Fibroblast of pulmonary artery (primary cell): ENCODE results near the gene GPC3.

Experiments
- DNase-seq: peaks from one replicate; pipeline ENCODE4 v3.0.0-alpha.2; 2010; ENCODE audit warnings: low read depth
- H3K4me3 ChIP-seq: replicated peaks from 2 replicates; pipeline ENCODE4 v1.5.1; 2011; ENCODE audit warnings: low read depth, mild to moderate bottlenecking, control low read depth, low read length, moderate library complexity
- TF ChIP-seq, protein P1 (sequence below): IDR thresholded peaks from 2 replicates; pipeline ENCODE4 v1.5.1; 2011; ENCODE audit warnings: mild to moderate bottlenecking, control low read depth, low read length, inconsistent platforms; ENCODE audit errors: missing control alignments

Gene GPC3

DNA sequence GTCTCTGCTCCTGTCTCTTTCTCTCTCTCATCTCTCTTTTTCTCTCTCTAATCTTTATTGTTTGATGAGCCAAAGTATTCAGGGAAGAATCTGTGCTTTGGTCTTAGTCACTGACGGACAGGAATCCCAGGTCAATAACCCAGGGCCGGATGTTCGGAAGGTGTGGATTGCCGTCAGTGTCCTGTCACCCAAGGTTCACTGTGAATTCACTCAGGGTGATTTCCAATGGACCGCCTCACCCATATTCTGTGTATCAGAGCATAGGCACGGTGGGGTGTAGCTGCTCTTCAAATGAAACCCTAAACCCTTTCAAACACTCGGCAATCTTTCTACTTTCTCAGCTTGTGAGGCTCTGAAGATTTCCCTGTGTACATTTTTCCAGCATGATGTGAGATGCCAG, 425.5 kb downstream of the GPC3 start:
- TF ChIP-seq, protein P1, sequence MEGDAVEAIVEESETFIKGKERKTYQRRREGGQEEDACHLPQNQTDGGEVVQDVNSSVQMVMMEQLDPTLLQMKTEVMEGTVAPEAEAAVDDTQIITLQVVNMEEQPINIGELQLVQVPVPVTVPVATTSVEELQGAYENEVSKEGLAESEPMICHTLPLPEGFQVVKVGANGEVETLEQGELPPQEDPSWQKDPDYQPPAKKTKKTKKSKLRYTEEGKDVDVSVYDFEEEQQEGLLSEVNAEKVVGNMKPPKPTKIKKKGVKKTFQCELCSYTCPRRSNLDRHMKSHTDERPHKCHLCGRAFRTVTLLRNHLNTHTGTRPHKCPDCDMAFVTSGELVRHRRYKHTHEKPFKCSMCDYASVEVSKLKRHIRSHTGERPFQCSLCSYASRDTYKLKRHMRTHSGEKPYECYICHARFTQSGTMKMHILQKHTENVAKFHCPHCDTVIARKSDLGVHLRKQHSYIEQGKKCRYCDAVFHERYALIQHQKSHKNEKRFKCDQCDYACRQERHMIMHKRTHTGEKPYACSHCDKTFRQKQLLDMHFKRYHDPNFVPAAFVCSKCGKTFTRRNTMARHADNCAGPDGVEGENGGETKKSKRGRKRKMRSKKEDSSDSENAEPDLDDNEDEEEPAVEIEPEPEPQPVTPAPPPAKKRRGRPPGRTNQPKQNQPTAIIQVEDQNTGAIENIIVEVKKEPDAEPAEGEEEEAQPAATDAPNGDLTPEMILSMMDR = no peak
- DNase-seq = no peak
- no peak overlapping the region for H3K4me3 ChIP-seq

DNA sequence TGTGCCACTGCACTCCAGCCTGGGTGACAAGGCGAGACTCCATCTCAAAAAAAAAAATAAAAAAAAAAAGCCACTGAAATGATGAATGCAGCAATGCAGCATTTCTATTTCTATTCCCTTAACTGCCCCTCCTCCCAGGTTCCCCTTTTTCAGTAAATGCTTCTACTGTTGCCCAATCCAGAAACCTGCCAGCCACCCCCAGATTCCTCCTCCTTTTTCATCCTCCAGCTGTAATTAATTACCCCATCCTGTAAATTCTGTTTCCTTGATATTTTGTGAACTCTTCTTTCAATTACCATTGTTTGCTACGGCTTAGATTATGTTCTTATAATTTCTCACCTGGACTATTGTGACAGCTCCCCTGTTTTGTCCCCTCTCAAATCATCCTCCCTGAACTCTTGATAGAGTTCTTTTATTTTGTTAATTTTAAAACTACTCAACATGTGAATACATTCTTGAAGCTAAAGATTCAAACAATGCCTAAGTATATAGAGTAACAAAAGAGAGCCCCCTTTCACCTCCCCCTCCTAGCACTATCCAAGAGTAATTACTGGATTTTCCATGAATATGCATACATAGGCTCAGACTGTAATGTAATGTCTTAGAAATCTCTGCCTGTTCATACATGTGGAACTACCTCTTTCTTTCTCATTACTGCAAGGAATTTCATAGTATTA, 429.5 kb downstream of the GPC3 start:
- no peak overlapping the region for H3K4me3 ChIP-seq
- no peak for DNase-seq
- TF ChIP-seq, protein P1 = no peak

DNA sequence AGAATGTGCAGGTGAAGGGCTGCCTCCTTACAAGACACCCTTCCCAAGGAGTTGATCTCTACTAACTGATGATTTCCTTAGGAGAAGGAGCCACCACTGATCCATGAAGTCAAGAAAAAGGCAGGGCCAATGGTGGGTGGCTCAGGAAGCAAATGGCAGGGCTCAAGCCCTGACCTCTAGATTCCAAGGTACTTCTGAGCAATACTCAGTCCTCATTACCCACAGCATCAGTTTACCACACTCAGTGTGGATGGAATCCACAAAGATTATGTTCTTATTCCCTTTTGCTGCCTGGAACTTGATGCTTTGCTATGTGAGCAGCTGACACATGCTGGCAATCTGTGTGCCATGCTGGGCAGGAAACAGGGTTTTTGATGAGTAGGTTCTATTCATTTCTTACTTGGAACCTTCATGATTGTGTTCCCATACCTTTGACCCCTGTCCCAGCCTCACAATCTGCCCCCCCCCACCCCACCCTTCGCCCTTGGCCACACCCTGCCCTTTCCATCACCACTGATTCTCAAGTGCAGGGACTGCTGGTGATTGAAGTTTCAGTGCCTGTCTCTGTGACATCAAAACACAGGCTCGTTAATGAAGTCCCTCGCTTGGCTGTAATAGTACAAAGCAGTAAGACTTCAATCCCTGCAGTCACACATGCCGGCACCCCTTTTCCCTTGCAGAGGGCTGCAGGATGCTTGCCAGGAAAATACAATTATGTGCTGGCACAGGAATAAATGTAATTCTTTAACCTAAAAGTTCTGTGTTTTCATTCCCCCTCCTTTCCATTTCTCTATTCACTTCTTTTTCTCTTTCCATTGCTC, 434.5 kb downstream of the GPC3 start:
- no peak for DNase-seq
- no peak overlapping the region for H3K4me3 ChIP-seq
- TF ChIP-seq, protein P1 = no peak

DNA sequence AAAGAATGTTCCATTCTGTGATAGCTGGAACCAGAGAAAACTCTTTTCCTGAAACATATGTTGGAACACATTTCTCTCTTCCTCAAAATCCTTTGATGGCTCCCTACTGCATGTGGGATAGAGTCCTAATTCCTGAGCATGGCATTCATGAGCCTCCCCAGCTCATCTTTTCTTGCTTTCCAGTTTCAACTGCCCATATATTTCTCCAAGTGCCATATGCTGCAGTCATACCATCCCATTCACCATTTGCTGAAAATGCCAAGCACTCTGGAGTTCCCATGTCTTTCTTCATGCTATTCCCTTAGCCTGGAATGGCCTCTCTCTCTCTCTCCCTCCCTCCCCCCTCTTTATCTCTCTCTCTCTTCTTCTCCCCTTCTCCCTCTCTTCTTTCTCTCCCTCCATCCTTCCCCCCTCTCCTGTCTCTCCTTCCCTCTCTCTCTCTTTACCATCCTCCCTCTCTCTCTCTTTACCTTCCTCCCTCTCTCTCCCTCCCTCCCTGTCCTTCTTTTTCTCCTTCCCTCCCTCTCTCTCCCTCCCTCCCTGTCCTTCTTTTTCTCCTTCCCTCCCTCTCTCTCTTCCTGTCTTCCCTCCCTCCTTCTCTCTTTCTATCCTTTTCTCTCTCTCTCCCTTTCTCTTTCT, 436.0 kb downstream of the GPC3 start:
- no peak overlapping the region for H3K4me3 ChIP-seq
- TF ChIP-seq, protein P1 = no peak
- DNase-seq = no peak

DNA sequence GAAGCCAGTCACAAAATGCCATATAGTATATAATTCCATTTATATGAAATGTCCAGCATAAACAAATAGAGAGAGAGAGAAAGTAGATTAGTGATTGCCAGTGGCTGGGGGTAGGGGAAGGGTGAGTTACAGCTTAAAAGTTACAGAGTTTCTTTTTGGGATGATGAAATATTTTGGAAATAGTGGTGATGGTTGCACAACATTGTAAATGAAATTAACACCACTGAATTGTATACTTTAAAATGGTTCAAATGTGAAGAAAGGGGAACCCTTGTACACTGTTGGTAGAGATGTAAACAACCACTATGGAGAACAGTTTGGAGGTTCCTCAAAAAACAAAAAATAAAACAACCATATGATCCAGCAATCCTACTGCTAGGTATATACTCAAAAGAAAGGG, 439.0 kb downstream of the GPC3 start:
- no peak for DNase-seq
- TF ChIP-seq, protein P1 = no peak
- no peak overlapping the region for H3K4me3 ChIP-seq

DNA sequence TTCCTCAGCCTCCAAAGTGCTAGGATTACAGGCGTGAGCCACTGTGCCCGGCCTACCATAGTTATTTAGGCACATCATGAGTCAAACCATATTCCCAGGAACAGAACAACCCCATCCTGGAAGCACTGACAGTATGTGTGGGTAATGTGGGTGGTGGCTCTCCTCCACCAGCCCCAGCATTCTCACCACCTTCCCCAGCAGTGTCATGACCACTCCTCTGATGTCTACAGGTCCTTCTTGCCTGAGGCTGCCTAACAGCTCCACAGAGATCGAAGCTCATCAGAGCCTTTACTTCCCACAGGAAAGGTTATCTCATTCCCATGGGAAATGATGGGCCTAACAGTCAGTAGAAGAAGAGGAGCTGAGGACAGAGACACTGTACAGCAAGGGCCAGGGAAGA, 440.6 kb downstream of the GPC3 start:
- TF ChIP-seq, protein P1 = no peak
- H3K4me3 ChIP-seq = no peak overlapping the region
- DNase-seq = no peak
